Mammary epithelial cell (primary cell): ENCODE data around the gene ABHD8.

Source experiments
- EZH2 ChIP-seq: IDR thresholded peaks from 2 replicates; pipeline ENCODE4 v1.6.1; 2012; ENCODE audit warnings: low read length, inconsistent platforms, borderline replicate concordance
- TF ChIP-seq, protein P1 (sequence below), 2 donors: IDR thresholded peaks in 1 of 2; conservative IDR thresholded peaks in 1 of 2; 2 replicates each; pipeline ENCODE4 v1.5.1; 2011 to 2012; ENCODE audit warnings: inconsistent platforms in 2 of 2, low read length in 2 of 2, mild to moderate bottlenecking in 2 of 2, control low read depth in 1 of 2, low read depth in 1 of 2; ENCODE audit not compliant: insufficient read depth in 1 of 2; ENCODE audit errors: extremely low read depth in 1 of 2

DNA sequence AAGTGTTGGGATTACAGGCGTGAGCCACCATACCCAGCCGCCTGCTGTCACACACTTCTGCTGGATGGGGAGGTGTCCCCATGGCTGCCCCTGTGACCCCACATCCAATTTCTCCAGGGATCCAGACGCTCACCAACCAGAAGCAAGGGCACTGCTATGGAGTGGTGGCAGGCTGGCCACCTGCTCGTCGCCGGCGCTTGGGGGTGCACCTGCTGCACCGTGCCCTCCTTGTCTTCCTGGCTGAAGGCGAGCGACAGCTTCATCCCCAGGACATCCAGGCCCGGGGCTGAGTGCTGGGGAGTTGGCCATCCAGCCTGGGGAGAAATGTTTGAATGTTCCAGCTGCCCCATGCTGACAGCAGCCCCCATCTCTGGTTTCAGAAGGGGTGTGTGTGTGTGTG, 17.0 kb downstream of the ABHD8 start:
- TF ChIP-seq, protein P1, sequence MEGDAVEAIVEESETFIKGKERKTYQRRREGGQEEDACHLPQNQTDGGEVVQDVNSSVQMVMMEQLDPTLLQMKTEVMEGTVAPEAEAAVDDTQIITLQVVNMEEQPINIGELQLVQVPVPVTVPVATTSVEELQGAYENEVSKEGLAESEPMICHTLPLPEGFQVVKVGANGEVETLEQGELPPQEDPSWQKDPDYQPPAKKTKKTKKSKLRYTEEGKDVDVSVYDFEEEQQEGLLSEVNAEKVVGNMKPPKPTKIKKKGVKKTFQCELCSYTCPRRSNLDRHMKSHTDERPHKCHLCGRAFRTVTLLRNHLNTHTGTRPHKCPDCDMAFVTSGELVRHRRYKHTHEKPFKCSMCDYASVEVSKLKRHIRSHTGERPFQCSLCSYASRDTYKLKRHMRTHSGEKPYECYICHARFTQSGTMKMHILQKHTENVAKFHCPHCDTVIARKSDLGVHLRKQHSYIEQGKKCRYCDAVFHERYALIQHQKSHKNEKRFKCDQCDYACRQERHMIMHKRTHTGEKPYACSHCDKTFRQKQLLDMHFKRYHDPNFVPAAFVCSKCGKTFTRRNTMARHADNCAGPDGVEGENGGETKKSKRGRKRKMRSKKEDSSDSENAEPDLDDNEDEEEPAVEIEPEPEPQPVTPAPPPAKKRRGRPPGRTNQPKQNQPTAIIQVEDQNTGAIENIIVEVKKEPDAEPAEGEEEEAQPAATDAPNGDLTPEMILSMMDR (conservative IDR thresholded peaks at IDR 0.05 in 1 of 2, IDR thresholded peaks at IDR 0.05 in 1 of 2; ENCODE audit: extremely low read depth in 1 of 2, insufficient read depth in 1 of 2, low read depth in 1 of 2, low read length in 2 of 2) = no peak
- TF ChIP-seq EZH2 = no peak
